PC-3 (cell line): ENCODE results near the gene OR5AR1.

Source experiments
- CTCF ChIP-seq: fragments of 300-600 bp; sonication (generic); conservative IDR thresholded peaks from 2 replicates; pipeline ENCODE4 v1.5.1; 2017; ENCODE audit warnings: antibody characterized with exemption, low read depth, mild to moderate bottlenecking, low read length
- EZH2 ChIP-seq: fragments of 300-600 bp; sonication (generic); IDR thresholded peaks from one replicate; pipeline ENCODE4 v1.6.1; 2017; ENCODE audit warnings: antibody characterized with exemption, mild to moderate bottlenecking, low read length; ENCODE audit not compliant: unreplicated experiment
- EZH2phosphoT487 ChIP-seq: fragments of 300-600 bp; sonication (generic); IDR thresholded peaks from 2 replicates; pipeline ENCODE4 v1.6.1; 2018; ENCODE audit warnings: mild to moderate bottlenecking, antibody characterized with exemption, low read length, borderline replicate concordance

DNA sequence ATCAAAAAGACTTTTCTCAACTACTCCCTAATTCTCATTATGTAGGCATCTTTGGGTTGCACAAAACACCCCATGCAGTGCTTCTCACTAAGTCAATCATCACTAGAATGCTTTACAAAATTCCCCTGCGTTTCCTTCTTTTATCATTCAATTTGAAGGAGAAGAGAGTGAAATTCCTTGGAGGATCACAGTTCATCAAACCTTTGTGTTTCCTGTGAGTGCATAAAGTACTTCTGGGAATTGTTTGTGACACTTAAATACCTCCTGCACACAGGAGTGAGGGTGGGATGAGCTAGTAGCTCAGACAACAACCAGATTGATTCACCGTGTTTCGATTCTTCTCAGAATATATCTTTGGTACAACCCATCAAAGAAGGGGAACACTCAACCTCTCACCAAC, 3.7 kb upstream of the OR5AR1 start:
- no peak for TF ChIP-seq CTCF
- no peak for TF ChIP-seq EZH2phosphoT487
- TF ChIP-seq EZH2, result no peak
